Type B pancreatic cell (in vitro differentiated cells): ENCODE results near the gene CD93. TPM values are rescaled to one million over a fixed set of nuclear protein-coding genes. Genes with fewer than 3 reads are reported as not detected.

Source experiments
- DNase-seq: peaks from one replicate; pipeline ENCODE4 v3.0.0; 2021; ENCODE audit warnings: mixed read lengths; ENCODE audit not compliant: unreplicated experiment; ENCODE audit errors: extremely low spot score
- H3K27ac Mint-ChIP-seq: 2 replicates; pipeline ENCODE4 v1.8.0; 2021; ENCODE audit warnings: mild to moderate bottlenecking, mixed read lengths
- H3K27me3 Mint-ChIP-seq: 2 replicates; pipeline ENCODE4 v1.8.0; 2021; ENCODE audit warnings: mixed read lengths
- H3K36me3 Mint-ChIP-seq: 2 replicates; pipeline ENCODE4 v1.8.0; 2021; ENCODE audit warnings: mixed read lengths
- H3K4me1 Mint-ChIP-seq: one replicate; pipeline ENCODE4 v1.8.0; 2021; ENCODE audit warnings: mixed read lengths; ENCODE audit not compliant: unreplicated experiment
- H3K4me3 Mint-ChIP-seq: 2 replicates; pipeline ENCODE4 v1.8.0; 2021; ENCODE audit warnings: mild to moderate bottlenecking, mixed read lengths
- H3K9me3 Mint-ChIP-seq: 2 replicates; pipeline ENCODE4 v1.8.0; 2021; ENCODE audit warnings: mixed read lengths
- total RNA-seq: library from RNA; stranded (reverse); gene quantifications from 2 replicates; pipeline ENCODE4 v1.2.1, GENCODE V29; 2021; ENCODE audit warnings: low replicate concordance
- TF ChIP-seq, protein P1 (sequence below): fragments of 200-600 bp; sonication (generic); conservative IDR thresholded peaks from 2 replicates; pipeline ENCODE4 v1.5.0; 2021; ENCODE audit warnings: antibody characterized with exemption, mild to moderate bottlenecking

CD93 gene
- total RNA-seq, 1 donor from 2014 or later, result 0.05 TPM

DNA sequence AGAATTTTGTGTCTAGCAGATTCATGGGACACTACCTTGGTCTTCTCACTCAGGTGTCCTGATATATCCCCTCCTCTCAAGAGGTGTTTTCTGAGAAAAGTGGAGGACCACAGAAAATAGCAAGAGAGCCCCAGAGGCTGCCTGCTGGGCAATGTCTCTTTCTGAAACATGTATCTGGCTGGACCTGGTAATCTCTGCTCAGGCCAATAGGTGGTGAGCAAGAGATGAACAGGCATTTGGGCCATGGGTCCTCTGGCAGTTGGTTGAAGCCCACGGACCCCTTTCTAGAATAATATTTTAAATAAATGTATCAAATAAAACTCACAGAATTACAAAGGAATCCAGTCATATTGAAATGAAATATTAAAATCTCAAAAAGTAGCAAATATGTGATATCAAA lies 27.9 kb downstream of the CD93 start:
- peaks cover 22% of the 10 kb centered on the region for H3K27me3 Mint-ChIP-seq
- H3K9me3 Mint-ChIP-seq, result peaks cover 3% of the 10 kb centered on the region
- no peak for DNase-seq
- TF ChIP-seq, protein P1, sequence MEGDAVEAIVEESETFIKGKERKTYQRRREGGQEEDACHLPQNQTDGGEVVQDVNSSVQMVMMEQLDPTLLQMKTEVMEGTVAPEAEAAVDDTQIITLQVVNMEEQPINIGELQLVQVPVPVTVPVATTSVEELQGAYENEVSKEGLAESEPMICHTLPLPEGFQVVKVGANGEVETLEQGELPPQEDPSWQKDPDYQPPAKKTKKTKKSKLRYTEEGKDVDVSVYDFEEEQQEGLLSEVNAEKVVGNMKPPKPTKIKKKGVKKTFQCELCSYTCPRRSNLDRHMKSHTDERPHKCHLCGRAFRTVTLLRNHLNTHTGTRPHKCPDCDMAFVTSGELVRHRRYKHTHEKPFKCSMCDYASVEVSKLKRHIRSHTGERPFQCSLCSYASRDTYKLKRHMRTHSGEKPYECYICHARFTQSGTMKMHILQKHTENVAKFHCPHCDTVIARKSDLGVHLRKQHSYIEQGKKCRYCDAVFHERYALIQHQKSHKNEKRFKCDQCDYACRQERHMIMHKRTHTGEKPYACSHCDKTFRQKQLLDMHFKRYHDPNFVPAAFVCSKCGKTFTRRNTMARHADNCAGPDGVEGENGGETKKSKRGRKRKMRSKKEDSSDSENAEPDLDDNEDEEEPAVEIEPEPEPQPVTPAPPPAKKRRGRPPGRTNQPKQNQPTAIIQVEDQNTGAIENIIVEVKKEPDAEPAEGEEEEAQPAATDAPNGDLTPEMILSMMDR, result no peak
- H3K4me1 Mint-ChIP-seq, result peaks cover 12% of the 10 kb centered on the region
- H3K4me3 Mint-ChIP-seq, result no peak overlapping the region
- H3K36me3 Mint-ChIP-seq, result no peaks in the 10 kb centered on the region
- no peak overlapping the region for H3K27ac Mint-ChIP-seq

GRCh38 chr20:23052904-23053303 lies 33.2 kb downstream of the CD93 start:
- Mint-ChIP-seq H3K9me3 (peaks cover 3% of the 10 kb centered on the region), H3K27ac (no peak overlapping the region), H3K4me3 (no peak overlapping the region), H3K36me3 (no peaks in the 10 kb centered on the region), H3K4me1 (peaks cover 9% of the 10 kb centered on the region), H3K27me3 (peaks cover 60% of the 10 kb centered on the region)
- TF ChIP-seq, protein P1, result no peak
- DNase-seq, result no peak

- peak; percentile 88 for DNase-seq
- TF ChIP-seq, protein P1, result peak; percentile 86
- peak overlapping the region; percentile 80 for H3K27ac Mint-ChIP-seq
- peaks cover 69% of the 10 kb centered on the region for H3K27me3 Mint-ChIP-seq
- peaks cover 3% of the 10 kb centered on the region for H3K36me3 Mint-ChIP-seq
- peak overlapping the region; percentile 91 for H3K4me3 Mint-ChIP-seq
- no peaks in the 10 kb centered on the region for H3K9me3 Mint-ChIP-seq
- peaks cover 15% of the 10 kb centered on the region for H3K4me1 Mint-ChIP-seq
Measured at GRCh38 chr20:23050847-23051627, 35.1 kb downstream of the CD93 start.

DNA sequence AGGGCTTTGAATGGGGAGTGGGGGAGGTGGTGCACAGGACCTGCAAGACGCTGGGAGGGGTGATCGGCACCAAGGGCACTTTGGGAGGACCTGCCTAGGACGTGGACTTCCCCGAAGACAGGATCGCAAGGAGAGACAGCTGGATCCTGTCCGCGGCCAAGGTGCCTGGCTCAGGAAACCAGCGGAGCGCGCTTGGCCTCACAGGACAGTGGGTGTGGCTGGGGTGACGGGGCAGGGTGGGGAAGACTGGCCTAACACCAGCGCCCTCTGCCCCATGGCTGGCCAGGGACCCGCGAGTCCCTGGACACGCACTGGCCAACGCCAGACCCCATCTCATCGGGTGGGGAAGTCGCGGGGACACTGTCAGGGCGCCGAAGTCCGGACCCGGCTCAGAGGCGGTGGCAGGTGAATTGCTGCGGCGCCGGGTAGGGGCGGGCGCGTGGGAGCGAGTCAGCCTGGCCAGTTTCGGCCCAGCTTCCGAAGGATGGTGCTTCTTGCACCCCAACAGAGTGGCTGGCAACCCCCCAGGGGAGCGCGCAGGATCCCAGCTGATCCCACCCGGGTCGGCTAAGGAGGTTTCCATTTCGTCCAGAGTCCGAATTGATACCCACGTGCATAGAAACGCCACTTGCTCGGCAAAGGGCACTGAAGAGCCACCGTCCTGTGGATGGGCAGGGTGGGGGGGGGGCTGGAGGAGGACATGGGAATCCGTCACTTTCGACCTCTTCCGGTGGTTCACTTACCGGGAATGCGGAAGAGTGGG lies 35.9 kb downstream of the CD93 start:
- Mint-ChIP-seq H3K27ac (peak overlapping the region; percentile 41), H3K9me3 (no peaks in the 10 kb centered on the region), H3K36me3 (peaks cover 3% of the 10 kb centered on the region), H3K4me1 (peaks cover 20% of the 10 kb centered on the region), H3K4me3 (peak overlapping the region; percentile 91), H3K27me3 (peaks cover 72% of the 10 kb centered on the region)
- TF ChIP-seq, protein P1, result no peak
- no peak for DNase-seq

GRCh38 chr20:23049201-23050075 lies 36.7 kb downstream of the CD93 start, which contains the start of gene THBD:
THBD (minus strand) TSS chr20:23049672; CDS start chr20:23049504, 168 bp downstream.
- H3K27ac Mint-ChIP-seq, result peak within 1 kb of the TSS; percentile 41
- DNase-seq, result no peak

More at GRCh38 chr20:23049201-23050075, 36.7 kb downstream of the CD93 start, which contains the start of gene THBD:
- Mint-ChIP-seq H3K4me1 (peaks cover 20% of the 10 kb centered on the region), H3K36me3 (peaks cover 3% of the 10 kb centered on the region), H3K4me3 (peak within 1 kb of the TSS; percentile 91), H3K9me3 (no peaks in the 10 kb centered on the region), H3K27me3 (peaks cover 78% of the 10 kb centered on the region)
- TF ChIP-seq, protein P1, result no peak
